Breast epithelium (tissue), 3 donors: Measurements from ENCODE around the gene LMBR1.

Experiments
- POLR2A ChIP-seq: fragments of 450-650 bp; IDR thresholded peaks from one replicate; pipeline ENCODE4 v1.6.1; 2016; ENCODE audit warnings: antibody characterized with exemption, mild to moderate bottlenecking, moderate library complexity
- POLR2AphosphoS5 ChIP-seq, 3 donors: sonication (generic); formaldehyde crosslinking; IDR thresholded peaks; one replicate each; pipeline ENCODE4 v1.6.1; 2017; ENCODE audit warnings: antibody characterized with exemption in 3 of 3
- TF ChIP-seq, protein P1 (sequence below), 3 donors: fragments of 450-650 bp; IDR thresholded peaks; one replicate each; pipeline ENCODE4 v1.5.1; 2016 to 2017; ENCODE audit warnings: antibody characterized with exemption in 3 of 3, mild to moderate bottlenecking in 3 of 3, moderate library complexity in 3 of 3

DNA sequence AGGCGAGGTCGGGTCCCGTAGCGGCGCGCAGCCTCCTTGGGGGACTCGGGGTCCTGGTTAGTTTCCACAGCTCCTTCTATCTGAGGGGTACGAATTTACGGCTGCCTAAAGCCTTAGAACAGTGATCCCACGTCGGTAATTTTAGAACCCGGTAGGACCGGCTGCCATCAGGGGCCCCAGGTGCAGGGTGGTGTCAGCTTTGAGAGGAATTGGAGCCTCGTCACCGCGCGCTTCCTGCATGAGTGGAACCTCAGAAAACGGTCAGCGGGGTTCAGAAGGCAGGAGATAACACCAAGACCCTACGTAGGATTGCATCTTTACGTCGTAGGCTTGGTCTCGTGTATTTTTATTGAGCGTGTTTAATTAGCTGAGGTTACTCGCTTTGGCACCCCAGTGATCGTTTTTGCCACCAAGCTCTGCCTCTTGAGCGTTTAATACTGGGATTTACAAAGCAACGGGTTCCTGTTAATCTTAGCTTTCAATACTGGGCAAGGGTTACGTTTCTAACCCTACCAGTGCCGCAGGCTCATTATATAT, 252.0 kb downstream of the LMBR1 start:
- TF ChIP-seq, protein P1, sequence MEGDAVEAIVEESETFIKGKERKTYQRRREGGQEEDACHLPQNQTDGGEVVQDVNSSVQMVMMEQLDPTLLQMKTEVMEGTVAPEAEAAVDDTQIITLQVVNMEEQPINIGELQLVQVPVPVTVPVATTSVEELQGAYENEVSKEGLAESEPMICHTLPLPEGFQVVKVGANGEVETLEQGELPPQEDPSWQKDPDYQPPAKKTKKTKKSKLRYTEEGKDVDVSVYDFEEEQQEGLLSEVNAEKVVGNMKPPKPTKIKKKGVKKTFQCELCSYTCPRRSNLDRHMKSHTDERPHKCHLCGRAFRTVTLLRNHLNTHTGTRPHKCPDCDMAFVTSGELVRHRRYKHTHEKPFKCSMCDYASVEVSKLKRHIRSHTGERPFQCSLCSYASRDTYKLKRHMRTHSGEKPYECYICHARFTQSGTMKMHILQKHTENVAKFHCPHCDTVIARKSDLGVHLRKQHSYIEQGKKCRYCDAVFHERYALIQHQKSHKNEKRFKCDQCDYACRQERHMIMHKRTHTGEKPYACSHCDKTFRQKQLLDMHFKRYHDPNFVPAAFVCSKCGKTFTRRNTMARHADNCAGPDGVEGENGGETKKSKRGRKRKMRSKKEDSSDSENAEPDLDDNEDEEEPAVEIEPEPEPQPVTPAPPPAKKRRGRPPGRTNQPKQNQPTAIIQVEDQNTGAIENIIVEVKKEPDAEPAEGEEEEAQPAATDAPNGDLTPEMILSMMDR (IDR thresholded peaks at IDR 0.05): no peak
- TF ChIP-seq POLR2A (no peak), POLR2AphosphoS5 (IDR thresholded peaks at IDR 0.05) (no peak)
